ENCODE measurements around the gene TCERG1L.

DNA sequence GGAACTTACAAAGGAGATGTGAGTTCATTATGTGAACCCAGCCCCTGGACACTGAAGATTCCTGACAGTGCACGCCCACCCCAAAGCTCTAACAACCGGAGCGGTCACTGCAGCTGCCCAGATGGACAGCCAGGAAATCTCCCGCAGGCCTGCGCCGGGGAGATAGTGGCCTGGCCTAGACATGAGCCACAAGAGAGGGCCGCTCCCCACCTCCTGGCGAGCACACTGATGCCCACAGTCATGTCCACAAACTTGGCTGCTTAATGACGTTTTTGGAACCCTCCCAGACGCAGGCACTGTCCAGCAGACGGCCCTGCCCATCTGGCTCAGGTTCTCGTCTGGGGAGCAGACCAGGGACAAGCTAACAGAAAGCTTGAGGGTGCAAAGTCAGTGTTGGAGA, 34.2 kb downstream of the TCERG1L start:
- TF ChIP-seq, protein P1, sequence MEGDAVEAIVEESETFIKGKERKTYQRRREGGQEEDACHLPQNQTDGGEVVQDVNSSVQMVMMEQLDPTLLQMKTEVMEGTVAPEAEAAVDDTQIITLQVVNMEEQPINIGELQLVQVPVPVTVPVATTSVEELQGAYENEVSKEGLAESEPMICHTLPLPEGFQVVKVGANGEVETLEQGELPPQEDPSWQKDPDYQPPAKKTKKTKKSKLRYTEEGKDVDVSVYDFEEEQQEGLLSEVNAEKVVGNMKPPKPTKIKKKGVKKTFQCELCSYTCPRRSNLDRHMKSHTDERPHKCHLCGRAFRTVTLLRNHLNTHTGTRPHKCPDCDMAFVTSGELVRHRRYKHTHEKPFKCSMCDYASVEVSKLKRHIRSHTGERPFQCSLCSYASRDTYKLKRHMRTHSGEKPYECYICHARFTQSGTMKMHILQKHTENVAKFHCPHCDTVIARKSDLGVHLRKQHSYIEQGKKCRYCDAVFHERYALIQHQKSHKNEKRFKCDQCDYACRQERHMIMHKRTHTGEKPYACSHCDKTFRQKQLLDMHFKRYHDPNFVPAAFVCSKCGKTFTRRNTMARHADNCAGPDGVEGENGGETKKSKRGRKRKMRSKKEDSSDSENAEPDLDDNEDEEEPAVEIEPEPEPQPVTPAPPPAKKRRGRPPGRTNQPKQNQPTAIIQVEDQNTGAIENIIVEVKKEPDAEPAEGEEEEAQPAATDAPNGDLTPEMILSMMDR (IDR thresholded peaks at IDR 0.05): no peak
- TF ChIP-seq POLR2A (IDR thresholded peaks at IDR 0.05): no peak

Data from body of pancreas (tissue), 4 donors.